ENCODE results near the gene PNPLA5. TPM values are rescaled to one million over a fixed set of nuclear protein-coding genes. Genes with fewer than 3 reads are reported as not detected.

Gene PNPLA5
- total and polyA plus RNA-seq, 2 of the 13 experiments (the other 11 are each of a cell fraction or from before 2014, with no cell fraction given) = not detected

DNA sequence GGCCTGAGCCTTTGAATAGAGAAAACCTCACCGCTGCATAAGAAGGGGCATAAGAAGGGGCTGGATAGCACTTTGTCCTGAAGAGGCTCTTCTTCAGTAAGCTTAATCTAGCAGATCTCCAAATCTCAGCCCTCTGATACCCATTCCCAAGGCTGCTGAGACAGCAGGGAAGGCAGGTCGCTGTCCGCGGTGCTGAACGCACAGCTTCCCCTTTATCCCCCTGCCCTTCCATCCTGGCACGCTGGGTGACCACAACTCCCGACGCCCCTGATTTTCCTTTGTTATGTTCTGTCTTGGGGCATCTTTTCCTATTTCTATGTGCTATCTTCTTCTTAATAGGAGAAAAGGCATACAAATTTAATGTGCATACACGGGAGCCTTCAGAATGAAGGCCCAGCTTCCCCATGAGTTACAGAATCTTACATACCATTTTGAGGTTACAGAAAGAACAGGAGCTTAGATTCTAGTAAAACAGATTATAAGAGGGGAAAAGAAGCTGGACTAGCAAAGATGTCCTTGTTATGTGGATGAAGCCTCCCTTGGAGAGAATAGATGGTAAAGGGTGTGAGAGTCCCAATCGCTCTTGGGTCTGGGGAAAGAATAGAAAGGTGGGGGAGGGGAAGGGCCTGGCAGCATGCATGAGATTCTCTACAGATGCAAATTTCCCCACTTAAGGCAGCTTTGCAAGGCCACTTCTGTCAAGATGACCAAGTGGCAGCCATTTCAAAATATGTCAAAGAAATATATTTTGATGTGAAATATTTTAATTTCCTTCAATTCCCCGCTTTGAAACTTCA is 23.8 kb downstream of the PNPLA5 start (continued):
- TF ChIP-seq, protein P1, sequence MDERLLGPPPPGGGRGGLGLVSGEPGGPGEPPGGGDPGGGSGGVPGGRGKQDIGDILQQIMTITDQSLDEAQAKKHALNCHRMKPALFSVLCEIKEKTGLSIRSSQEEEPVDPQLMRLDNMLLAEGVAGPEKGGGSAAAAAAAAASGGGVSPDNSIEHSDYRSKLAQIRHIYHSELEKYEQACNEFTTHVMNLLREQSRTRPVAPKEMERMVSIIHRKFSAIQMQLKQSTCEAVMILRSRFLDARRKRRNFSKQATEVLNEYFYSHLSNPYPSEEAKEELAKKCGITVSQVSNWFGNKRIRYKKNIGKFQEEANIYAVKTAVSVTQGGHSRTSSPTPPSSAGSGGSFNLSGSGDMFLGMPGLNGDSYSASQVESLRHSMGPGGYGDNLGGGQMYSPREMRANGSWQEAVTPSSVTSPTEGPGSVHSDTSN (CRISPR knock-in tag; IDR thresholded peaks at IDR 0.05) = no peak
- TF ChIP-seq KDM1A (CRISPR knock-in tag; IDR thresholded peaks at IDR 0.05) (no peak), RORA (CRISPR knock-in tag; IDR thresholded peaks at IDR 0.05) (no peak), FOXA3 (CRISPR knock-in tag; IDR thresholded peaks at IDR 0.05) (0 out of 2 replicates have a peak, but pooled peaks have one; percentile 27), XRCC5 (optimal IDR thresholded peaks at IDR 0.05; ENCODE audit: low read length) (no peak), KDM5B (CRISPR knock-in tag; IDR thresholded peaks at IDR 0.05; ENCODE audit: borderline replicate concordance) (no peak), ZNF441 (CRISPR knock-in tag; IDR thresholded peaks at IDR 0.05; ENCODE audit: borderline replicate concordance) (peak; percentile 76; the same call in 1 of the 2 replicates), SMARCC2 (IDR thresholded peaks at IDR 0.05) (no peak), MAZ (IDR thresholded peaks at IDR 0.05; ENCODE audit: borderline replicate concordance, low read depth, low read length) (no peak), MAZ (CRISPR knock-in tag; IDR thresholded peaks at IDR 0.05; ENCODE audit: low read depth) (no peak)
- TF ChIP-seq, protein P2, sequence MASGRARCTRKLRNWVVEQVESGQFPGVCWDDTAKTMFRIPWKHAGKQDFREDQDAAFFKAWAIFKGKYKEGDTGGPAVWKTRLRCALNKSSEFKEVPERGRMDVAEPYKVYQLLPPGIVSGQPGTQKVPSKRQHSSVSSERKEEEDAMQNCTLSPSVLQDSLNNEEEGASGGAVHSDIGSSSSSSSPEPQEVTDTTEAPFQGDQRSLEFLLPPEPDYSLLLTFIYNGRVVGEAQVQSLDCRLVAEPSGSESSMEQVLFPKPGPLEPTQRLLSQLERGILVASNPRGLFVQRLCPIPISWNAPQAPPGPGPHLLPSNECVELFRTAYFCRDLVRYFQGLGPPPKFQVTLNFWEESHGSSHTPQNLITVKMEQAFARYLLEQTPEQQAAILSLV (CRISPR knock-in tag; IDR thresholded peaks at IDR 0.05; ENCODE audit: borderline replicate concordance) = no peak
- TF ChIP-seq, protein P3, sequence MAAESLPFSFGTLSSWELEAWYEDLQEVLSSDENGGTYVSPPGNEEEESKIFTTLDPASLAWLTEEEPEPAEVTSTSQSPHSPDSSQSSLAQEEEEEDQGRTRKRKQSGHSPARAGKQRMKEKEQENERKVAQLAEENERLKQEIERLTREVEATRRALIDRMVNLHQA (CRISPR knock-in tag; IDR thresholded peaks at IDR 0.05) = no peak
- TF ChIP-seq, protein P4, sequence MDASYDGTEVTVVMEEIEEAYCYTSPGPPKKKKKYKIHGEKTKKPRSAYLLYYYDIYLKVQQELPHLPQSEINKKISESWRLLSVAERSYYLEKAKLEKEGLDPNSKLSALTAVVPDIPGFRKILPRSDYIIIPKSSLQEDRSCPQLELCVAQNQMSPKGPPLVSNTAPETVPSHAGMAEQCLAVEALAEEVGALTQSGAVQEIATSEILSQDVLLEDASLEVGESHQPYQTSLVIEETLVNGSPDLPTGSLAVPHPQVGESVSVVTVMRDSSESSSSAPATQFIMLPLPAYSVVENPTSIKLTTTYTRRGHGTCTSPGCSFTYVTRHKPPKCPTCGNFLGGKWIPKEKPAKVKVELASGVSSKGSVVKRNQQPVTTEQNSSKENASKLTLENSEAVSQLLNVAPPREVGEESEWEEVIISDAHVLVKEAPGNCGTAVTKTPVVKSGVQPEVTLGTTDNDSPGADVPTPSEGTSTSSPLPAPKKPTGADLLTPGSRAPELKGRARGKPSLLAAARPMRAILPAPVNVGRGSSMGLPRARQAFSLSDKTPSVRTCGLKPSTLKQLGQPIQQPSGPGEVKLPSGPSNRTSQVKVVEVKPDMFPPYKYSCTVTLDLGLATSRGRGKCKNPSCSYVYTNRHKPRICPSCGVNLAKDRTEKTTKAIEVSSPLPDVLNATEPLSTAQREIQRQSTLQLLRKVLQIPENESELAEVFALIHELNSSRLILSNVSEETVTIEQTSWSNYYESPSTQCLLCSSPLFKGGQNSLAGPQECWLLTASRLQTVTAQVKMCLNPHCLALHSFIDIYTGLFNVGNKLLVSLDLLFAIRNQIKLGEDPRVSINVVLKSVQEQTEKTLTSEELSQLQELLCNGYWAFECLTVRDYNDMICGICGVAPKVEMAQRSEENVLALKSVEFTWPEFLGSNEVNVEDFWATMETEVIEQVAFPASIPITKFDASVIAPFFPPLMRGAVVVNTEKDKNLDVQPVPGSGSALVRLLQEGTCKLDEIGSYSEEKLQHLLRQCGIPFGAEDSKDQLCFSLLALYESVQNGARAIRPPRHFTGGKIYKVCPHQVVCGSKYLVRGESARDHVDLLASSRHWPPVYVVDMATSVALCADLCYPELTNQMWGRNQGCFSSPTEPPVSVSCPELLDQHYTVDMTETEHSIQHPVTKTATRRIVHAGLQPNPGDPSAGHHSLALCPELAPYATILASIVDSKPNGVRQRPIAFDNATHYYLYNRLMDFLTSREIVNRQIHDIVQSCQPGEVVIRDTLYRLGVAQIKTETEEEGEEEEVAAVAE (CRISPR knock-in tag; IDR thresholded peaks at IDR 0.05; ENCODE audit: borderline replicate concordance) = peak; percentile 83
- TF ChIP-seq, protein P5, sequence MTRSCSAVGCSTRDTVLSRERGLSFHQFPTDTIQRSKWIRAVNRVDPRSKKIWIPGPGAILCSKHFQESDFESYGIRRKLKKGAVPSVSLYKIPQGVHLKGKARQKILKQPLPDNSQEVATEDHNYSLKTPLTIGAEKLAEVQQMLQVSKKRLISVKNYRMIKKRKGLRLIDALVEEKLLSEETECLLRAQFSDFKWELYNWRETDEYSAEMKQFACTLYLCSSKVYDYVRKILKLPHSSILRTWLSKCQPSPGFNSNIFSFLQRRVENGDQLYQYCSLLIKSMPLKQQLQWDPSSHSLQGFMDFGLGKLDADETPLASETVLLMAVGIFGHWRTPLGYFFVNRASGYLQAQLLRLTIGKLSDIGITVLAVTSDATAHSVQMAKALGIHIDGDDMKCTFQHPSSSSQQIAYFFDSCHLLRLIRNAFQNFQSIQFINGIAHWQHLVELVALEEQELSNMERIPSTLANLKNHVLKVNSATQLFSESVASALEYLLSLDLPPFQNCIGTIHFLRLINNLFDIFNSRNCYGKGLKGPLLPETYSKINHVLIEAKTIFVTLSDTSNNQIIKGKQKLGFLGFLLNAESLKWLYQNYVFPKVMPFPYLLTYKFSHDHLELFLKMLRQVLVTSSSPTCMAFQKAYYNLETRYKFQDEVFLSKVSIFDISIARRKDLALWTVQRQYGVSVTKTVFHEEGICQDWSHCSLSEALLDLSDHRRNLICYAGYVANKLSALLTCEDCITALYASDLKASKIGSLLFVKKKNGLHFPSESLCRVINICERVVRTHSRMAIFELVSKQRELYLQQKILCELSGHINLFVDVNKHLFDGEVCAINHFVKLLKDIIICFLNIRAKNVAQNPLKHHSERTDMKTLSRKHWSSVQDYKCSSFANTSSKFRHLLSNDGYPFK (CRISPR knock-in tag; IDR thresholded peaks at IDR 0.05; ENCODE audit: borderline replicate concordance) = no peak
- TF ChIP-seq, protein P6, sequence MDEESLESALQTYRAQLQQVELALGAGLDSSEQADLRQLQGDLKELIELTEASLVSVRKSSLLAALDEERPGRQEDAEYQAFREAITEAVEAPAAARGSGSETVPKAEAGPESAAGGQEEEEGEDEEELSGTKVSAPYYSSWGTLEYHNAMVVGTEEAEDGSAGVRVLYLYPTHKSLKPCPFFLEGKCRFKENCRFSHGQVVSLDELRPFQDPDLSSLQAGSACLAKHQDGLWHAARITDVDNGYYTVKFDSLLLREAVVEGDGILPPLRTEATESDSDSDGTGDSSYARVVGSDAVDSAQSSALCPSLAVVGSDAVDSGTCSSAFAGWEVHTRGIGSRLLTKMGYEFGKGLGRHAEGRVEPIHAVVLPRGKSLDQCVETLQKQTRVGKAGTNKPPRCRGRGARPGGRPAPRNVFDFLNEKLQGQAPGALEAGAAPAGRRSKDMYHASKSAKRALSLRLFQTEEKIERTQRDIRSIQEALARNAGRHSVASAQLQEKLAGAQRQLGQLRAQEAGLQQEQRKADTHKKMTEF (CRISPR knock-in tag; IDR thresholded peaks at IDR 0.05) = no peak
- TF ChIP-seq, protein P7, sequence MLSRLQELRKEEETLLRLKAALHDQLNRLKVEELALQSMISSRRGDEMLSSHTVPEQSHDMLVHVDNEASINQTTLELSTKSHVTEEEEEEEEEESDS (CRISPR knock-in tag; IDR thresholded peaks at IDR 0.05; ENCODE audit: borderline replicate concordance) = no peak

Data from HepG2 (cell line).